Stimulated activated CD4-positive, alpha-beta T cell treated with anti-CD3 and anti-CD28 coated beads, Interleukin-1b, Interleukin-23, amount 100 ng/mL, for 24 hours (primary cell): ENCODE results near the gene DOCK1.
"Not testable (repeated sequence)": the region's sequence is repeated elsewhere in the genome, so short reads cannot be mapped to it uniquely, and the experiment has no call there.

Experiments
- DNase-seq, 4 experiments: peaks; one replicate each; pipeline ENCODE4 v3.0.0-alpha.2; 2020; ENCODE audit warnings: low read depth in 4 of 4, low spot score in 1 of 4

DOCK1 gene

DNA sequence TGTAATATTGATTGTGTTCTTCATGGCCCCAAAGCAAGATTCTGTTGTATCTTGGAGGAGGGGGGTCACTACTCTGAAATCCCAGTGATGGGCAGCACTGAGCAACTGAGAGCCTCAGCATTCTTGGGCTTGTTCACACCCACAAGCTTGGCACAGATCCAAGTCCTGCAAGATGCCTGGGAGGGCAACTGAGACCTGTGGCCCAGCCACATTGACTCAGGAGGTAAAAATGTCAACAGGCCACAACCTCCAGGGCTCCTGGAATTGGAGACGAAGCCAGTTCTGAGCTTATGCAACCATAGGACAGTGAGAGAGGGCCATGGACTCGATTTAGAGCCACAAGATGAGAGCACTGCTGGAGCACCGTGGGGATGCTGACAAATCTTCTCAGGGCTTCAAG, 3.1 kb upstream of the DOCK1 start:
- DNase-seq = no peak

DNA sequence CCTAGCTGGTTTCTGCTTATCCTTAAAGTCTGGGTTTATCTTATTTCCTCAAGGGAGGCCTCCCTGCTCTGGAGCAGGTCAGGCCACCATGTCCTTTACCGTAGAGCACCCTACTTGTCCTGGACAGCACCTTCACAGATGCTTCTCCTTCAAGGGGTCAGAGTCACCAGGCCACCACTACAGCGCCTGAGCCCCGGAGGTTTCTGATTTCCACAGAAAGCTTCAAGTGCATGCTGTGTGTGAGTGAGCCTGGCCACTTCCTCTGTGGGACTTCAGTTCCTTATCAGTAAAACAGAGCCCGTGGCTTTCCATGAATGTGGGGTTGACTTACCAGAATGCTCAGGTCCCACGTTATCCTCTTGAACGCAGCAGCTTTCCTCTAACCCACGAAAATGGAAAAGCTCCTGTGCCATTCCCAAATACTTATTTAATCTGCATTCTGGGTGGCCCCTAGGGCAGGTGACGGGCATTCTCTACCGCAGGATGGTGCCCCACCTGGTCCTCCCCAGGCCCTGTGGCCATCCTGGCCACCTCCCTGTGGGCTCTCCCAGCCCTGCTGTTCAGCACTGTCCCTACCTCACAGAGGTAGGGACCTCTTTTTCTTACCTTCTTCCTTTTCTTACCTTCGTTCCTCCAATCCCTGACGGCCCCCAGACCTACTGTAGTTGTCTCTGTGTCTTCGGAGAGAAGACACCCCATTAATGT, 1.4 kb upstream of the DOCK1 start:
- DNase-seq = no peak

DNA sequence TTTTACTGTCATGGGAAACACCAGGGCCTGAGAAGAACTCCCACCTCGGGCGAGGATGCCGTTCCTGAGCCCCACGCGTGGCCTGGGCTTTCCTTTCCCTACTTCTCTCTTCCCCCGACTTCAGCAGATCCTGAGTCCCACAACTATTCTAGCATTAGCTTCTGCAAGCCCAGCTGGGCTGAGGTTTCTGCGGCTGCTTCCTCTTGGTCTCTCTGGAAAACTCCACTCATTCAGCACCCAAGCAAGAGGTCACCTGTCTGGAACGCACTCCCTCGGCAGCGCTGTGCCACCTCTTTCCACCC, 761 bp upstream of the DOCK1 start:
- no peak for DNase-seq

DNA sequence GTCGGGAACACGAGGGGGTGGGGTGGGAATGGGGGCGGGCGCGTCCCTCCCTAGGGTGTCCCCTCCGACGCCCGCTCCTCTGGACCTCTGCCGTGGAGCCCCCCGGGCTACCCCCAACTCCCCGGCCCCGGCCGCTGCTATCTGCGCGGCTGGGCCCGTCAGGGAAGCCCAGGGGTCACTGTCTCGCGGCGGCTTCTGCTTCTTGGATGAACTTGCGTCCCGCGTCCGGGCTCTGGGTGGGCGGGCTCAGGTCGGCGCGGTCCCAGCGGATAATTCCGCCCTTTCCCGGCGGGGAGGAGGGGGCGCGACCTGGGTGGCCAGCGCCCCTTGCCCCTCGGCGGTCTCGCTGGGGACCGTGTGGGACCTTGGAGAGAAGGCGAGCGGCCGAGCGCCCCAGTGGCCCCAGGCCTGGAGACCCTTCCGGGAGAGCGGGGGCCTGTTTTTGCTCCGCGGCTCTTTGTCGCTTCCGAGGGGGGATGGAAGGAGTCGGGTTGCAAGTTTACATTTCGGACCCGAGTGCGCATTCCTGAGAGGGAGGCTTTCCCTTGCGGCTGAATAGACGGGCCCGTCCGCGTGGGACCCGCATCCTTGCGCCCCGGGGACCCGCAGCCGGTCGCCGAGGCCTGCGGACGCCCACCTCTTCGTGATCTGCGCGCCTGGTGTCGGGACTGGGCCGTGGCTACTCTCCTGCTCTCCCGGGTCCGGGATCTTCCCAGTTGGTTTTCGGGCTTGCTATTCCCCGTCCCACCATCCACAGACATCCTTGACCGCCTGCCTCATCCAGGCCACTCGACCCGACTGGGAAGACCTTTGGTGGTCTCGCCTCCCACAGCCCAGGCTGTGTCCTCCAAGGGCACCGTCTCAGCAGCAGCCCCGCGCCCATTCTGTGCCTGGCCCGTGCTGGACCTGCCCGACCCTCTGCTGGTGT, 812 bp downstream of the DOCK1 start:
- DNase-seq = no peak

DNA sequence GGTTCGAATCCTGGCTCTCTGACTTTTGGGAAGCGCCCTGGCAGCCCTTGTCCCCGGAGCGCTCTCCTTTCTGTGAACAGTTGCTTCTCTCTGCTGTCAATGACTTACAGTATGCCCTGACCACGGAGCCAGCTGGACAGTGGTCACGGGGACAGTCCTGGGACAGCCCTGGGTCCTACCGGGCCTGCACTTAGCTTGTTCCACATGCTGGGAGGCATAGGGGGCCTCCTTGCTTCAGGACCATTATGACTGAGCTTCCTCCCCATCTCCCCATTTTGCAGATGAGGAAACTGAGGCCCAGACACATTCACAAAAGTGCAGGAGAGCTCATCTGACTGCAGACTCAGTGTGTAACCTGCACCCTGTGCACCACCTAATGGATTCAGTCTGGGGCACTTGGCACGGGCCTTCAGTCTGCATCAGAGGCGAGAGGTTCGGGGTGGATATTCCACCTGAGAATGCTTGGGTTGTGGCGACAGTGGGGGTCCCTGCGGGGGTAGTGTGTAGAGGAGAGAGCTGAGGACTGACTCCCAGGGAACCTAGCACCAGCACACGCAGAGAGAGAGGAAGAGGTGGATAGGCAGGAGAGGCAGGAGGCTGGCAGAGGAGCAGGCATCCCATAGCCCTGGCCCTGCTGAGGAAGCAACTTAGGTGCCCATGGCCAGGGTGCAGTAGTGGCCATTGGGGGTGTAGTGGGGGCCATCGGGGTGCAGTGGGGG, 1.6 kb downstream of the DOCK1 start:
- no peak for DNase-seq

DNA sequence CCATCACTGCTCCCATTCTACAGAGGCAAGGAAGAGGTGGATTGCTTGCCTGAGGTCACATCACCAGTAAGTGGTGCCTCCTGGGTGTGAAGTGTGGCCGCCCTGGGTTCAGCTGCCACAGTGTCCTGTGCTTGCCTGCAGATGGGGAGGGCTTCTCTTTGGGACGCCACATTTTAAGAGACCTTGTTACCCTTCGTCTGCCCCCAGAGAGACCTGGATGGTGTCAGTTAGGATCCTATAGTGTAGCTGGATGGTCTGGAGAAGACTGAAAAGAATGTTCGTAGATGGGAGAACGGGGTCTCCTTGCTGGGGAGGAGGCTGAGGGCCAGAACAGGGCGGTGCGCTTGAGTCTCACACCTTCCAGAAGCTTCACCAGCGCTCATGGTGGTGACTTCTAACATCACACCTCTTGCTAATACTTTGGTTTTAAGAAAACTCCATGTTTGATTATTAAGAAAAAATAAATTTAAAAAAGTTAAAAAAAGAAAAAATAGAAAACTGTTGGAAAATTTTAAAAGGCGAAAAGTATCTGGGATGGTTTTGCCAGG, 2.3 kb downstream of the DOCK1 start:
- no peak for DNase-seq

GRCh38 chr10:126908225-126908624, 3.0 kb downstream of the DOCK1 start:
- DNase-seq = no peak

GRCh38 chr10:126908729-126909128, 3.5 kb downstream of the DOCK1 start:
- no peak for DNase-seq

DNA sequence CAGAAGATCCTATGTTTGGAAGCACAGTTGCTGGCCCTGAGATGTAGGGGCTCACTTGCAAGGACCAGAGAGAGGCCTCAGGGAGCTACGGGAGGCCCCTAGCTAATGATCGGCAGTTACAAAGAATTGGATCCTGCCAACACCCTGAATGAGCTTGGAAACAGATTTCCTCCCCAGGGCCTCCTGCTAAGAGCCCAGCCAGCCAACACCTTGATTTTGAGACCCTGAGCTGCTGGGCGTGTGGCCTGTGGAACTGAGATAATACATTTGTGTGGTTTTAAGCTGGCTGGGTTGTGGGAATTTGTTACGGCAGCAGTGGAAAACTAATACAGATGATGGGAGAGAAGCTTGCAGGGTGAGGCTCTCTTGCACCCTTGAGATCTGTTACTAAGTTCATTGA, 3.9 kb downstream of the DOCK1 start:
- DNase-seq = no peak

DNA sequence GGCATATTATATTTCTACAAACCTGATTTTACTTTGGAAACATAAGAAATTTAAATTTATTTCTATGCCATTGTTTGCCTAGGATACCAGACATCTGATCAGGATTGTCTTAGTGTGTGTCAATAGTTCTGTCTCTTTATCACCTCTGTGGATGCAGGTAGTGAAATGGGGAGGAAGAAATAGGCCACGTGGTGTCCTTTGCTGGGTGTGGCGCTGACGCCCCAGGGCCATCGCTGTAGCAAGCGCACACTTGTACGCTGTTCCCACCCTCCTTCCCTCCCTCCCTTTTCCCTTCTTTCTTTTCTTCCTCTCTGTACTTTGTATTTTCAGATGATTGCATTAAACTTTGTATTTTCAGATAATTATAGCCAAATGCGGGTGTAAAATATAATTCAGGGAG, 5.0 kb downstream of the DOCK1 start:
- DNase-seq = no peak

GRCh38 chr10:126910798-126911197, 5.6 kb downstream of the DOCK1 start:
- no peak for DNase-seq

- DNase-seq = no peak
Observed at GRCh38 chr10:126911301-126911700, 6.1 kb downstream of the DOCK1 start.

DNA sequence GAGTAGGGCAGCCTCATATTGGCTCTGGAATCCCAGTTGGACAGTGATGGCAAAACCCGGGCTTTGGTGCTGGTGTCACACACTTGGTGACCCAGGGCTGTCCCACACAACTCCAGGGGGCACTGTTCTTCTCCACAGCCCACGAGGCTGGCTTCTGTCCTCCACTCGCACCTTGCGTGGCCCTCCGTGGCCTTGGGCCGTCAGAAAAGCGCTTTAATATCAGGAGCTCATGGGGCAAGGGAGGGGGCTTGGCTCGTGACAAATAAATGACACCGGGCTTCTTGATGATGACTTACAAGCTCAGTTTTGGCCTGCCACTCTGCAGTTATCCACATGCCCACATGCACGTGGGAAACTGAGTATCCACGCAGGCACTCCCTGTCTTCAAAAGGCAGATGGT, 8.1 kb downstream of the DOCK1 start:
- no peak for DNase-seq

- no peak for DNase-seq
Observed at GRCh38 chr10:126914561-126914960, 9.3 kb downstream of the DOCK1 start.

DNA sequence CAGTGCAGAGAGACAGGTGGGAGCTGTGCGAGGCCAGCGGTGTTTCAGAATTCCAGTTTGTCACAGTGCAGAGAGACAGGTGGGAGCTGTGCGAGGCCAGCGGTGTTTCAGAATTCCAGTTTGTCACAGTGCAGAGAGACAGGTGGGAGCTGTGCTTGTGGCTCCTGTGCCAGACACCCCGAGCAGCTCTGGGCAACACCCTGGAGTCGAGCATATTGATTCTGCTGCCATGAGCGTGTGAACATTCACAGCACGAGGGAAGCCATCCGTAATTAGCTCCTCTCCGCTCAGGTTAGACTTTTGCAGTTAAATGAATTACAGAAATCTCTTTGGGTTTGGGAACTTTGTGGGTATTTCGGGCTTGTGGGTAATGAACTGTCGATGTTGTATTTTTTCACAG, 11.7 kb downstream of the DOCK1 start:
- DNase-seq = not testable (repeated sequence)

GRCh38 chr10:126917375-126917774, 12.1 kb downstream of the DOCK1 start:
- no peak for DNase-seq

- no peak for DNase-seq
Observed at GRCh38 chr10:126917975-126918908, 13.0 kb downstream of the DOCK1 start.

DNA sequence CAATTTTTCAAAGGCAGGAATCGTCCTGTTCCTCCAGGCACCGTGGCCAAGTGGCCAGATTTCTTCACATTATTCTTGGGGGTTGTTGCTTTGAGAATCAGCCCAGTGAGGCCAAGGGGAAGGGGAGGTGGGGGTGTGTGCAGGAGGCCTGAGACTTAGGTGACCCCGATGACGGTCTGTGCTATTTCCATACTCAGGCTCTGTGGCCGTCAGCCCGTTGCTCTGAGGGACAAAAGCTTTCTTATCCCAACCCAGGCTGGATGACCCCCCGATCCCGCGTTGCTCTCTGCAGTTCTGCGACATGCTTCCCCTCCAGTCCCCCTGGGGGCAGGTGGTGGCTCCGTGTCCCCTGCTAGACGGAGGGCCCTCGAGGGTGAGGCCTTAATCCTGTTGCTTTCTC, 14.2 kb downstream of the DOCK1 start:
- DNase-seq = no peak

DNA sequence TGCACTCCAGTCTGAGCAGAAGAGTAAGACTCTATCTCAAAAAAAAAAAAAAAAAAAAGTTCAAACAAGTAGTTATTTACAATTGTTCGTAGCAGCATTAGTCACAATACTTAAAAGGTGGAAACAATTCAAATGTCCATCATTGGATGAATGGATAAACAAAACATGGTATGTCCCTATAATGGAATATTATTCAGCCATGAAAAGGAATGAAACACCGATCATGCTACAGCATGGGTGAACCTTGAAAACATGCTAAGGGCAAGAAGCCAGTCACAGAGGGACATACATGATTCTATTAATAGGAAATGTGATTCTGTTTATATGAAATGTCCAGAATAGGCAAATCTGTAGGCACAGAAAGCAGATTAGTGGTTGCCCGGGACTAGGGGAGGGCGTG, 15.9 kb downstream of the DOCK1 start:
- no peak for DNase-seq

- DNase-seq = no peak
Observed at GRCh38 chr10:126921974-126922525, 16.8 kb downstream of the DOCK1 start.
